ENCODE measurements around the gene CEP20.

CEP20 gene

GRCh38 chr16:15817446-15817845 is 71.0 kb downstream of the CEP20 start:
- no peak for TF ChIP-seq CTCF (IDR thresholded peaks at IDR 0.05; ENCODE audit: low read depth, low read length)

GRCh38 chr16:15816228-15816627 is 72.2 kb downstream of the CEP20 start:
- TF ChIP-seq CTCF (IDR thresholded peaks at IDR 0.05; ENCODE audit: low read depth, low read length), result no peak
- no peak for DNase-seq (ENCODE audit: extremely low read depth, low read depth)

More at GRCh38 chr16:15817446-15817845, 71.0 kb downstream of the CEP20 start:
- DNase-seq (ENCODE audit: extremely low read depth, low read depth), result no peak

Measured in AG09319 (cell line).